Gastrocnemius medialis (tissue), 4 donors: ENCODE measurements around the gene RFT1. TPM values are rescaled to one million over a fixed set of nuclear protein-coding genes. Genes with fewer than 3 reads are reported as not detected.

ENCODE experiments used
- ATAC-seq, 2 donors: fragments of 150-250 bp; one replicate each; pipeline ENCODE4 v1.9.1; 2016
- DNase-seq, 2 donors: peaks; one replicate each; pipeline ENCODE4 v3.0.0-alpha.2; 2019
- H3K27ac ChIP-seq, 4 donors: fragments of 200-600 bp; sonication (generic); 1 replicate in 1 of 4; 2 replicates in 3 of 4; pipeline ENCODE4 v1.5.1; 2016 to 2018; ENCODE audit warnings: mild to moderate bottlenecking in 2 of 4, moderate library complexity in 1 of 4
- H3K27me3 ChIP-seq, 3 donors: fragments of 200-600 bp; sonication (generic) in 2 of 3; 1 replicate in 1 of 3; 2 replicates in 2 of 3; pipeline versions ENCODE4 v1.5.1 to v1.6.0; 2016 to 2019; ENCODE audit warnings: mild to moderate bottlenecking in 1 of 3, moderate library complexity in 1 of 3
- H3K36me3 ChIP-seq, 2 donors: fragments of 200-600 bp; sonication (generic) in 1 of 2; one replicate each; pipeline ENCODE4 v1.5.1; 2017 to 2018
- H3K4me1 ChIP-seq, 2 donors: fragments of 200-600 bp; sonication (generic) in 1 of 2; one replicate each; pipeline ENCODE4 v1.5.1; 2016 to 2017; ENCODE audit warnings: mild to moderate bottlenecking in 2 of 2
- H3K4me3 ChIP-seq, 4 donors: fragments of 200-600 bp; sonication (generic) in 3 of 4; 1 replicate in 1 of 4; 2 replicates in 3 of 4; pipeline ENCODE4 v1.5.1; 2016 to 2019; ENCODE audit warnings: mild to moderate bottlenecking in 2 of 4
- H3K9me3 ChIP-seq, 3 donors: fragments of 200-600 bp; sonication (generic) in 2 of 3; 1 replicate in 1 of 3; 2 replicates in 2 of 3; pipeline ENCODE4 v1.5.1; 2016 to 2019
- POLR2A ChIP-seq, 2 donors: fragments of 450-650 bp; IDR thresholded peaks; one replicate each; pipeline ENCODE4 v1.6.1; 2017; ENCODE audit warnings: antibody characterized with exemption in 2 of 2, mild to moderate bottlenecking in 2 of 2, moderate library complexity in 2 of 2
- in situ Hi-C, 4 donors: fragments of 200-750 bp; cut with MboI; loops; one replicate each; pipeline versions ENCODE4 v1.15.0 to v1.8.0; 2017; ENCODE audit warnings: low sequenced_read_pairs in 4 of 4
- intact Hi-C: fragments of 100-400 bp; cut with DNase I; formaldehyde crosslinking; loops from one replicate; pipeline ENCODE4 v1.15.1; 2023; ENCODE audit warnings: low total_unique reads
- total RNA-seq, 4 donors: library from RNA; depleted of rRNA; stranded (reverse); fragments of >200 nt; gene quantifications; one replicate each; pipeline versions ENCODE4 v1.1.0 to v1.2.3, GENCODE V29; 2016
- TF ChIP-seq, protein P1 (sequence below), 5 experiments: fragments of 450-650 bp in 3 of 5; fragments of 200-600 bp in 2 of 5; sonication (generic) in 2 of 5; IDR thresholded peaks in 4 of 5; conservative IDR thresholded peaks in 1 of 5; 1 replicate in 4 of 5; 2 replicates in 1 of 5; pipeline ENCODE4 v1.5.1; 2016 to 2019; ENCODE audit warnings: antibody characterized with exemption in 5 of 5, mild to moderate bottlenecking in 3 of 5, moderate library complexity in 3 of 5

Gene RFT1
- total RNA-seq, 4 donors from 2014 or later = 2.5 to 5.7 (median 5.2) TPM

DNA sequence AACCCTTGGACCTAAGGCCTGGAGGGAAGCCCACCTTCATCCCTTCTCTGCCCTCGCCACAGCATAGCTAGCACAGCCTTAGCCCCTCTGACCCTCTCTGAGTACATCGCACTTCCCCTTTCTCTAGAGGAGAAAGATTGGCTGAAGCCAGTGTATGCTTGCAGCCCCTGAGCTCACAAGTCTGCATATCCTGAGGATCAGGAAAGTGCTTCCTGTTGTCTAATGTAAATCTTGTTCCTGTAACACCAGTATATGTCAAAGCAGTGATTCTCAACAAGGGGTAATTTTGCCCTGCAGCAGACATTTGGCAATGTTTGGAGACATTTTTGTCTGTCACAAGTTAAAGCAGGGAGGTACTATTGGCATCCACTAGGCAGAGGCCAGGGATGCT is 28.5 kb upstream of the RFT1 start:
- Histone ChIP-seq H3K4me1 (peaks cover 20 to 34% of the 10 kb centered on the region in 2 donors), H3K9me3 (no peaks in the 10 kb centered on the region), H3K4me3 (no peak overlapping the region), H3K36me3 (no peaks in the 10 kb centered on the region), H3K27me3 (no peaks in the 10 kb centered on the region), H3K27ac (no peak overlapping the region)
- intact Hi-C loops = no loop called here
- DNase-seq = no peak
- no peak for ATAC-seq
- TF ChIP-seq, protein P1, sequence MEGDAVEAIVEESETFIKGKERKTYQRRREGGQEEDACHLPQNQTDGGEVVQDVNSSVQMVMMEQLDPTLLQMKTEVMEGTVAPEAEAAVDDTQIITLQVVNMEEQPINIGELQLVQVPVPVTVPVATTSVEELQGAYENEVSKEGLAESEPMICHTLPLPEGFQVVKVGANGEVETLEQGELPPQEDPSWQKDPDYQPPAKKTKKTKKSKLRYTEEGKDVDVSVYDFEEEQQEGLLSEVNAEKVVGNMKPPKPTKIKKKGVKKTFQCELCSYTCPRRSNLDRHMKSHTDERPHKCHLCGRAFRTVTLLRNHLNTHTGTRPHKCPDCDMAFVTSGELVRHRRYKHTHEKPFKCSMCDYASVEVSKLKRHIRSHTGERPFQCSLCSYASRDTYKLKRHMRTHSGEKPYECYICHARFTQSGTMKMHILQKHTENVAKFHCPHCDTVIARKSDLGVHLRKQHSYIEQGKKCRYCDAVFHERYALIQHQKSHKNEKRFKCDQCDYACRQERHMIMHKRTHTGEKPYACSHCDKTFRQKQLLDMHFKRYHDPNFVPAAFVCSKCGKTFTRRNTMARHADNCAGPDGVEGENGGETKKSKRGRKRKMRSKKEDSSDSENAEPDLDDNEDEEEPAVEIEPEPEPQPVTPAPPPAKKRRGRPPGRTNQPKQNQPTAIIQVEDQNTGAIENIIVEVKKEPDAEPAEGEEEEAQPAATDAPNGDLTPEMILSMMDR (IDR thresholded peaks at IDR 0.05 in 4 of 5, conservative IDR thresholded peaks at IDR 0.05 in 1 of 5) = no peak
- in situ Hi-C loops = no loop called here

DNA sequence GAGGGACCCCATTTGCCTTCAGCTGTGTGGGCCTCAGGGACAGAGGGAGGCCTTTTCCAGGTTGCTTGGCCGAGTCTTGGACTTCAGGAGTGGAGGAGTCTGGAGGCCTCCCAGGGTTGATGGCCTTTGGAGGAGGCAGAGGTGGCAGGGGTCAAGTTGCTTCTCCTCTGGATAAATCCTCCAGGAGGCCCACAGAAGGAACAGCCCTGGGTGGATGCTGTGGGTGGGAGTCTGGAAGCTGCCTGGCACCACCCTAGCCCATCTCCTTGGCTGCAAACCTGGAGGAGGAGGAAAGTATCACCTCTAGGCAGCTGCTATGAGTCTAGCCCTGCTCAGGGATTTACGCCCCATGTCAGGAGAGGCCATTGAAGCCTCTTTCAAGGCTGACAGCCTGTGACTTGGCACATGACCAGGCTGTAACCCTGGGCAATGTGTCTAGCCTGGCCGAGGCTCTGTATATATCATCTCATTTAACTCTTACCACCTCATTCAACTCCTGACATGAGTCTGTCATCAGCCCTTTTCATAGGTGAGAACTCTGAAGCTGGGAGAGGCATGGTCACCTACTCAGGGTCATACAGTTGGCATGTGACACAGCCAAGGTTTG is 27.8 kb upstream of the RFT1 start:
- no peaks in the 10 kb centered on the region for H3K36me3 ChIP-seq
- no peak for ATAC-seq
- in situ Hi-C loops (no loop called here), intact Hi-C loops (no loop called here)
- no peaks in the 10 kb centered on the region for H3K9me3 ChIP-seq
- H3K27me3 ChIP-seq = no peaks in the 10 kb centered on the region
- H3K27ac ChIP-seq = no peak overlapping the region
- no peak for TF ChIP-seq POLR2A (IDR thresholded peaks at IDR 0.05)
- TF ChIP-seq, protein P1 (IDR thresholded peaks at IDR 0.05 in 4 of 5, conservative IDR thresholded peaks at IDR 0.05 in 1 of 5) = no peak
- DNase-seq = no peak
- H3K4me3 ChIP-seq = no peak overlapping the region
- peaks cover 24 to 36% of the 10 kb centered on the region in 2 donors for H3K4me1 ChIP-seq

DNA sequence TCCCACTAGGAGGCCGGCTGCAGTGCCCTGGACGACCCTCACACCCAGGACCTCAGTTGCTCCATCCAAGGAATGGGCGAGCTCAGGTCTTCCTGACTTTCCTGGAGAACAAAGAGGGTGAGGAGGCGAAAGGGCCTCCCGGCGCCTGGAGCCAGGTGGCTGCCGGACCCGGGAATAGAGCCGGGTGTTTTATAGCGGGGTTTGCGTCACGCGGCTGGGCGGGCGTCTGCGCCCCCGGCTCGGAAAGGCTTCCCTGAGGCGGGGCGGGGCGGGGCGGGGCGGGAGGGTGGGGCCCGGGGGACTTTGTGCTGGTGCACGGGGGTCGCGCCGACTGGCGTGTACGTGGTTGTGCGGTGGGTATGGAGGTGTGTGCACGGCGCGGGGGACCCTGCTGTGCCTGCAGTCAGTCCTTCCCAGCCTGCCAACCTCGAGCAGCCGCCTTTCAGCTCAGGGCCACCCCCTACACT is 26.2 kb upstream of the RFT1 start:
- no peaks in the 10 kb centered on the region for H3K36me3 ChIP-seq
- TF ChIP-seq, protein P1 (IDR thresholded peaks at IDR 0.05 in 4 of 5, conservative IDR thresholded peaks at IDR 0.05 in 1 of 5) = no peak
- TF ChIP-seq POLR2A (IDR thresholded peaks at IDR 0.05) = no peak
- no peaks in the 10 kb centered on the region for H3K27me3 ChIP-seq
- intact Hi-C loops = no loop called here
- ATAC-seq = no peak
- no peak overlapping the region for H3K27ac ChIP-seq
- H3K4me3 ChIP-seq = no peak overlapping the region
- no peaks in the 10 kb centered on the region for H3K9me3 ChIP-seq
- in situ Hi-C loops = no loop called here
- H3K4me1 ChIP-seq = peaks cover 24 to 32% of the 10 kb centered on the region in 2 donors
- DNase-seq = no peak

- no peaks in the 10 kb centered on the region for H3K9me3 ChIP-seq
- no peak overlapping the region for H3K4me3 ChIP-seq
- DNase-seq (no peak), ATAC-seq (no peak)
- intact Hi-C loops = no loop called here
- in situ Hi-C loops = no loop called here
- TF ChIP-seq, protein P1 (IDR thresholded peaks at IDR 0.05 in 4 of 5, conservative IDR thresholded peaks at IDR 0.05 in 1 of 5) = no peak
- TF ChIP-seq POLR2A (IDR thresholded peaks at IDR 0.05) = no peak
- no peak overlapping the region for H3K27ac ChIP-seq
- H3K36me3 ChIP-seq = no peaks in the 10 kb centered on the region
- no peaks in the 10 kb centered on the region for H3K27me3 ChIP-seq
- peaks cover 24 to 33% of the 10 kb centered on the region in 2 donors for H3K4me1 ChIP-seq
Measured at GRCh38 chr3:53155760-53156159, 25.5 kb upstream of the RFT1 start.

- Histone ChIP-seq H3K4me1 (peaks cover 18 to 32% of the 10 kb centered on the region in 2 donors), H3K36me3 (no peaks in the 10 kb centered on the region), H3K27me3 (no peaks in the 10 kb centered on the region), H3K27ac (no peak overlapping the region), H3K9me3 (no peaks in the 10 kb centered on the region), H3K4me3 (no peak overlapping the region)
- no peak for TF ChIP-seq POLR2A (IDR thresholded peaks at IDR 0.05)
- TF ChIP-seq, protein P1 (IDR thresholded peaks at IDR 0.05 in 4 of 5, conservative IDR thresholded peaks at IDR 0.05 in 1 of 5) = no peak
- DNase-seq = no peak
- intact Hi-C loops (no loop called here), in situ Hi-C loops (no loop called here)
- ATAC-seq = no peak
Measured at GRCh38 chr3:53154881-53155285, 24.6 kb upstream of the RFT1 start.
